ENCODE results near the gene FSTL1.

- TF ChIP-seq USF2 (IDR thresholded peaks at IDR 0.05) = no peak
- no peak for TF ChIP-seq EP300 (IDR thresholded peaks at IDR 0.05)
- TF ChIP-seq, protein P1, sequence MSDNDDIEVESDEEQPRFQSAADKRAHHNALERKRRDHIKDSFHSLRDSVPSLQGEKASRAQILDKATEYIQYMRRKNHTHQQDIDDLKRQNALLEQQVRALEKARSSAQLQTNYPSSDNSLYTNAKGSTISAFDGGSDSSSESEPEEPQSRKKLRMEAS (IDR thresholded peaks at IDR 0.05) = no peak
- TF ChIP-seq CTCF (IDR thresholded peaks at IDR 0.05) = no peak
- TF ChIP-seq ESRRA (IDR thresholded peaks at IDR 0.05; ENCODE audit: borderline replicate concordance, low read length) = no peak
- TF ChIP-seq POLR2A (IDR thresholded peaks at IDR 0.05; ENCODE audit: low read length) = no peak
- TF ChIP-seq MYC (IDR thresholded peaks at IDR 0.05; ENCODE audit: borderline replicate concordance, low read length) = no peak
Measured at GRCh38 chr3:120454076-120454689, 3.4 kb upstream of the FSTL1 start.
